ENCODE measurements around the gene PPP4R4.
"Not testable (repeated sequence)": the region's sequence is repeated elsewhere in the genome, so short reads cannot be mapped to it uniquely, and the experiment has no call there.

The PPP4R4 gene

GRCh38 chr14:94180655-94181271 is 6.6 kb downstream of the PPP4R4 start:
- no peak for DNase-seq

- no peak for DNase-seq
These were observed 7.7 kb downstream of the PPP4R4 start for GRCh38 chr14:94181835-94182234.

GRCh38 chr14:94192536-94192935 is 18.4 kb downstream of the PPP4R4 start:
- no peak for DNase-seq

- no peak for DNase-seq
These were observed 19.7 kb downstream of the PPP4R4 start for GRCh38 chr14:94193776-94194175.

GRCh38 chr14:94196057-94196456 is 21.9 kb downstream of the PPP4R4 start:
- no peak for DNase-seq

- no peak for DNase-seq
These were observed 29.5 kb downstream of the PPP4R4 start for GRCh38 chr14:94203473-94204210.

GRCh38 chr14:94213021-94213420 is 38.9 kb downstream of the PPP4R4 start:
- DNase-seq, result no peak

GRCh38 chr14:94213741-94214140 is 39.6 kb downstream of the PPP4R4 start:
- DNase-seq, result no peak

GRCh38 chr14:94217116-94217515 is 43.0 kb downstream of the PPP4R4 start:
- DNase-seq, result no peak

GRCh38 chr14:94218198-94218886 is 44.2 kb downstream of the PPP4R4 start:
- DNase-seq, result not testable (repeated sequence)

- no peak for DNase-seq
These were observed 49.9 kb downstream of the PPP4R4 start for GRCh38 chr14:94224040-94224439.

- DNase-seq, result no peak
These were observed 51.6 kb downstream of the PPP4R4 start for GRCh38 chr14:94225460-94226378.

- DNase-seq, result no peak
These were observed 52.9 kb downstream of the PPP4R4 start for GRCh38 chr14:94227029-94227428.

- DNase-seq, result no peak
These were observed 62.9 kb downstream of the PPP4R4 start for GRCh38 chr14:94237046-94237445.

- DNase-seq, result no peak
These were observed 63.9 kb downstream of the PPP4R4 start for GRCh38 chr14:94237983-94238382.

GRCh38 chr14:94239406-94239805 is 65.3 kb downstream of the PPP4R4 start:
- DNase-seq, result no peak

- no peak for DNase-seq
These were observed 70.1 kb downstream of the PPP4R4 start for GRCh38 chr14:94244182-94244581.

- DNase-seq, result not testable (repeated sequence)
These were observed 90.1 kb downstream of the PPP4R4 start for GRCh38 chr14:94264195-94264594.

GRCh38 chr14:94267352-94267751 is 93.2 kb downstream of the PPP4R4 start:
- DNase-seq, result no peak

GRCh38 chr14:94268582-94268981 is 94.5 kb downstream of the PPP4R4 start:
- not testable (repeated sequence) for DNase-seq

GRCh38 chr14:94269156-94269555 is 95.0 kb downstream of the PPP4R4 start:
- no peak for DNase-seq

- not testable (repeated sequence) for DNase-seq
These were observed 102.9 kb downstream of the PPP4R4 start for GRCh38 chr14:94276898-94277561.

Data from activated T-cell treated with anti-CD3 and anti-CD28 coated beads, Interleukin-2, amount 50 U/mL, for 1 hour (primary cell).